HG03354 (cell line): ENCODE measurements around the gene GPR137B.

Experiments
- ATAC-seq: cut with Tn5 transposase; IDR thresholded peaks from one replicate; pipeline ENCODE4 v1.9.1; 2021; ENCODE audit warnings: mild to moderate bottlenecking; ENCODE audit not compliant: unreplicated experiment, poor library complexity, severe bottlenecking

GPR137B gene

GRCh38 chr1:236228411-236228810 lies 86.1 kb downstream of the GPR137B start:
- ATAC-seq: no peak

- ATAC-seq: no peak
Observed at GRCh38 chr1:236235116-236235515, 92.8 kb downstream of the GPR137B start.

GRCh38 chr1:236239092-236239585 lies 96.8 kb downstream of the GPR137B start:
- ATAC-seq: no peak

DNA sequence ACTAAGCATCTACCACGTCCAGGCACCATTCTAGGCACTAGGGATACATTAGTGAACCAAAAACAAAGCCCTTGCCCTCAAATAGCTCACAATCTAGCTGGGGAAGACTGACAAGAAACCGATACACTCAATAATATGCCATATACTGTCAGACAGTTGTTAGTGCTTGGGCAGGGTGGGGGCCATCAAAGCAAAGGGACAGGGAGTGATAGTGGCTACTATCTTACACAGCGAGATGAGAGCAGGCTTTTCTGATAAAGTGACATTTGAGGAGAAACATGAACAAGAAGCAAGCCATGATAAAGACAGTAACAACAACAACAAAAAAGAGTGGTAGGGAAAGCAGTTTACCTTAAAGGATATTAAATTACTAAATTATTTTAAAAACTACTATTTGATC lies 98.3 kb downstream of the GPR137B start:
- ATAC-seq: no peak

- ATAC-seq: no peak
Observed at GRCh38 chr1:236242568-236242967, 100.2 kb downstream of the GPR137B start.

DNA sequence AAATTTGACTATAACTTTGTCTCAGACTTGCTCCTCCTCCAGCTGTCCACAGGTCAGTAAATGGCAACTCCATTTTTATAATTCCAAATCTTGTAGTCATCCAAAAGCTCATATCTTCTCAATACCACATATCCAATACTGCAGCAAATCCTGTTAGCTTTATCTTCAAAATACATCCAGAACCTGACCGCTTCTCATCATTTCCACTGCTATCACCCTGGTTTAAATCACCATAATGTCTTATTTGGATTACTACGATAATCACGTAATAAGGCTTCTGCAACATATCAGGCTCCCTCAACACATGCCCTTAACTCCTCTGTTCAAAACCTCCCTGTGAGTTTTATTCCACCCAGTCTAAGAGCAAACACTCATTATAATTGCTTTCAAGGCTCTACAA lies 104.9 kb downstream of the GPR137B start:
- no peak for ATAC-seq

GRCh38 chr1:236251587-236251986 lies 109.2 kb downstream of the GPR137B start:
- ATAC-seq: no peak

DNA sequence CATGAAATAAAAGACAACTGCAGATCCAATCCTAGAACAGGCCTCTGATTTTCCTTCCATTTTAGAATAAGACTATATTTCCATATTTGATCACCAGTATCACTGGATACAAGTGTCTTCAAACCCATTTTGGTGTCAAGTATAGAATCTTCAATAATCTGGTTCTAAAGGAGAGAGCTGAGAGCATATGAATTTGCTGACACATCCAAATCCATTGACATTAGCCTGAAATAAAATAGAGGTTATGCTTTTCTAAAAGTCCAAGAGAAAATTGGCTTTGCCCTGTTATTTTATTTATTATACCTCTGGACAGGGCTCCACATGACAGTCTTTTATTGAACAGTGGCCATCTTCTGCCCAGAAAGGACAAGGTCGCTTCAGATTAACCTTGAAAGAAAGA lies 110.8 kb downstream of the GPR137B start:
- ATAC-seq: no peak

DNA sequence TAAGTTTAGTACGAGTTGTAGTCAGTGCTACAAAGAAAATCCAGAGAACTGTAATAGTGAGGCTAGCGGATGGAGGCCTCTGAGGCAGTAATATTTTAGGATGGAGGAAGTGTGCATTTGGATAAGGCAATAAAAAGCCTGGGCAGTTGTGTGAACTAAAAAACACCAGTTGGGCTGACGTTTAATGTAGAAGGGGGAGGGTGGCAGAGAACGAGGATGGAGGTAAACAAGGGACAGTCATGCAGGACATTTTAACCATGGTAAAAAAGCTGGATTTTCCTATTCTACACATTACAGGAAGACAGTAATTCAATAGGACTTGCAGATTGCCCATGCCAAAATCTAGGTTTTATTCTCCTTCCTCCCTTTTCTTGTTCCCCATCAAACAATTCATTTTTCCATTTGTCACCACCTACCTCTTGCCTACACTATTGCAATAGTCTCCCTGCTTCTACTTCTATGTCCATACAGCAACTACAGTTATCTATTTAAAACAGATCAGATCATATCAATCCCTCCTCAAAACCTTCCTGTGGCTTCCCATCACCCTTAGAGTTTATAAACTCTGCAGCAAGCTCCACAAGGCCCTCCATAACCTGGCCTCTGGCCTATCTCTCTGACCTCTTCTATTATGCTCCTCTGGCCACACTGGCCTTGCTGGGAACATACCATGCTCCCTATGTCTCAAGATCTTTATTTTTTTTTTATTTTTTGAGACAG lies 111.7 kb downstream of the GPR137B start:
- ATAC-seq: no peak

DNA sequence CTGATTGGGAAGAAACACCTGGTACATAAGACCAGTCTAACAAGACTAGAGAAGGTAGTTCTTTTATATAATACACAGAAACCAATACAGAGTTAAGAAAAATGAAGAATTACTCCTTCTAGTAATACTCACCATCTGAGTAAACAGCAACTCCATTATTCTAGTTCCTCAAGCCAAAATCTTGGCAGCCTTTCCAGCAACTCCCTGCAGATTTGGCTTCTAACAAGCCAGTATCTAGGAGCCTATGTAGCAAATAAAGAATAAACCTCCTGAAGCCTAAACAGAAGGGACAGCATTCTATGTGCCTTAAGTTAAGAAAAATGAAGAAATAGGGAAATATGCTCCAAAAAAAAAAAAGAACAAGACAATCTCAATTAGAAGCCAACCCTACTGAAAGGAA lies 114.9 kb downstream of the GPR137B start:
- ATAC-seq: no peak

- no peak for ATAC-seq
Observed at GRCh38 chr1:236258114-236258622, 115.8 kb downstream of the GPR137B start.
